A549 (cell line): ENCODE data around the gene CMTM4.

ENCODE experiments used
- EP300 ChIP-seq, 2 experiments: fragments of >200 bp; sonication (Bioruptor Twin); formaldehyde crosslinking; IDR thresholded peaks; 2 replicates in 1 of 2; 3 replicates in 1 of 2; pipeline ENCODE4 v1.6.1; 2016 to 2017
- FOSL2 ChIP-seq, 2 experiments: fragments of 450-650 bp in 1 of 2; fragments of >200 bp in 1 of 2; sonication (Bioruptor Twin) in 1 of 2; formaldehyde crosslinking; IDR thresholded peaks; 2 replicates each; pipeline versions ENCODE4 v1.5.0 to v1.6.1; 2016 to 2020; ENCODE audit warnings: mild to moderate bottlenecking in 1 of 2, moderate library complexity in 1 of 2
- RFX5 ChIP-seq: fragments of 450-650 bp; IDR thresholded peaks from 2 replicates; pipeline ENCODE4 v1.7.1; 2014; ENCODE audit warnings: antibody characterized with exemption, mild to moderate bottlenecking, moderate library complexity
- SREBF2 ChIP-seq: fragments of 450-650 bp; IDR thresholded peaks from 2 replicates; pipeline ENCODE4 v1.6.1; 2014; ENCODE audit warnings: mild to moderate bottlenecking, moderate library complexity
- TF ChIP-seq, protein P1 (sequence below): fragments of >200 bp; sonication (Bioruptor Twin); formaldehyde crosslinking; IDR thresholded peaks from 2 replicates; pipeline ENCODE4 v1.6.1; 2016
- TF ChIP-seq, protein P2 (sequence below): fragments of >200 bp; sonication (Bioruptor Twin); formaldehyde crosslinking; IDR thresholded peaks from 3 replicates; pipeline ENCODE4 v1.5.1; 2016
- TF ChIP-seq, protein P3 (sequence below): fragments of 200-600 bp; sonication (generic); IDR thresholded peaks from 2 replicates; pipeline ENCODE4 v1.6.1; 2016; ENCODE audit warnings: antibody characterized with exemption, mild to moderate bottlenecking, moderate library complexity
- TF ChIP-seq, protein P4 (sequence below): fragments of 250-450 bp; sonication (Bioruptor Pico); IDR thresholded peaks from 2 replicates; pipeline ENCODE4 v1.5.0; 2021; ENCODE audit warnings: mild to moderate bottlenecking, moderate library complexity, borderline replicate concordance

DNA sequence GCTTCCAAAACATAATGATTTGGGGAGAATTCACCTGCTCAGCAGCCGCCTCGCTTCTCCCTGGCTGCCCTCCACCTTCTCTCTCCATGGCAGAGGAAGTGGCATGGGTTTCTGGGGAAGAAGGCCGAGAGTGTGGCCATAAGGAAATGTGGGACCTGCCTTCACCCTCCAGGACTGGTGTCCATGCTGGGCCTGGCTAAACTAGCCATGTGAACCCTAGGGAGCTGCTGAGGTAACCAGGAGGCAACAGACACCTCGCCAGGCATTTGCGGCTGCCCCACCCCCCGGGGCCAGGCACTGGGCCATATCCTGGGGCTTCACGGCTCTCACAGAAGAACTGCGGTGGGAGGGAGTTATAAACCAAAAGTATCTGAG lies 9.9 kb upstream of the CMTM4 start:
- no peak for TF ChIP-seq FOSL2 (IDR thresholded peaks at IDR 0.05)
- no peak for TF ChIP-seq FOSL2 (CRISPR knock-in tag; IDR thresholded peaks at IDR 0.05)
- no peak for TF ChIP-seq SREBF2
- TF ChIP-seq EP300 (IDR thresholded peaks at IDR 0.05), result no peak
- TF ChIP-seq, protein P1, sequence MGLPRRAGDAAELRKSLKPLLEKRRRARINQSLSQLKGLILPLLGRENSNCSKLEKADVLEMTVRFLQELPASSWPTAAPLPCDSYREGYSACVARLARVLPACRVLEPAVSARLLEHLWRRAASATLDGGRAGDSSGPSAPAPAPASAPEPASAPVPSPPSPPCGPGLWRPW, result no peak
- TF ChIP-seq, protein P2, sequence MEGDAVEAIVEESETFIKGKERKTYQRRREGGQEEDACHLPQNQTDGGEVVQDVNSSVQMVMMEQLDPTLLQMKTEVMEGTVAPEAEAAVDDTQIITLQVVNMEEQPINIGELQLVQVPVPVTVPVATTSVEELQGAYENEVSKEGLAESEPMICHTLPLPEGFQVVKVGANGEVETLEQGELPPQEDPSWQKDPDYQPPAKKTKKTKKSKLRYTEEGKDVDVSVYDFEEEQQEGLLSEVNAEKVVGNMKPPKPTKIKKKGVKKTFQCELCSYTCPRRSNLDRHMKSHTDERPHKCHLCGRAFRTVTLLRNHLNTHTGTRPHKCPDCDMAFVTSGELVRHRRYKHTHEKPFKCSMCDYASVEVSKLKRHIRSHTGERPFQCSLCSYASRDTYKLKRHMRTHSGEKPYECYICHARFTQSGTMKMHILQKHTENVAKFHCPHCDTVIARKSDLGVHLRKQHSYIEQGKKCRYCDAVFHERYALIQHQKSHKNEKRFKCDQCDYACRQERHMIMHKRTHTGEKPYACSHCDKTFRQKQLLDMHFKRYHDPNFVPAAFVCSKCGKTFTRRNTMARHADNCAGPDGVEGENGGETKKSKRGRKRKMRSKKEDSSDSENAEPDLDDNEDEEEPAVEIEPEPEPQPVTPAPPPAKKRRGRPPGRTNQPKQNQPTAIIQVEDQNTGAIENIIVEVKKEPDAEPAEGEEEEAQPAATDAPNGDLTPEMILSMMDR, result no peak
- TF ChIP-seq RFX5, result no peak
- TF ChIP-seq, protein P3, sequence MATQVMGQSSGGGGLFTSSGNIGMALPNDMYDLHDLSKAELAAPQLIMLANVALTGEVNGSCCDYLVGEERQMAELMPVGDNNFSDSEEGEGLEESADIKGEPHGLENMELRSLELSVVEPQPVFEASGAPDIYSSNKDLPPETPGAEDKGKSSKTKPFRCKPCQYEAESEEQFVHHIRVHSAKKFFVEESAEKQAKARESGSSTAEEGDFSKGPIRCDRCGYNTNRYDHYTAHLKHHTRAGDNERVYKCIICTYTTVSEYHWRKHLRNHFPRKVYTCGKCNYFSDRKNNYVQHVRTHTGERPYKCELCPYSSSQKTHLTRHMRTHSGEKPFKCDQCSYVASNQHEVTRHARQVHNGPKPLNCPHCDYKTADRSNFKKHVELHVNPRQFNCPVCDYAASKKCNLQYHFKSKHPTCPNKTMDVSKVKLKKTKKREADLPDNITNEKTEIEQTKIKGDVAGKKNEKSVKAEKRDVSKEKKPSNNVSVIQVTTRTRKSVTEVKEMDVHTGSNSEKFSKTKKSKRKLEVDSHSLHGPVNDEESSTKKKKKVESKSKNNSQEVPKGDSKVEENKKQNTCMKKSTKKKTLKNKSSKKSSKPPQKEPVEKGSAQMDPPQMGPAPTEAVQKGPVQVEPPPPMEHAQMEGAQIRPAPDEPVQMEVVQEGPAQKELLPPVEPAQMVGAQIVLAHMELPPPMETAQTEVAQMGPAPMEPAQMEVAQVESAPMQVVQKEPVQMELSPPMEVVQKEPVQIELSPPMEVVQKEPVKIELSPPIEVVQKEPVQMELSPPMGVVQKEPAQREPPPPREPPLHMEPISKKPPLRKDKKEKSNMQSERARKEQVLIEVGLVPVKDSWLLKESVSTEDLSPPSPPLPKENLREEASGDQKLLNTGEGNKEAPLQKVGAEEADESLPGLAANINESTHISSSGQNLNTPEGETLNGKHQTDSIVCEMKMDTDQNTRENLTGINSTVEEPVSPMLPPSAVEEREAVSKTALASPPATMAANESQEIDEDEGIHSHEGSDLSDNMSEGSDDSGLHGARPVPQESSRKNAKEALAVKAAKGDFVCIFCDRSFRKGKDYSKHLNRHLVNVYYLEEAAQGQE, result no peak
- TF ChIP-seq, protein P4, sequence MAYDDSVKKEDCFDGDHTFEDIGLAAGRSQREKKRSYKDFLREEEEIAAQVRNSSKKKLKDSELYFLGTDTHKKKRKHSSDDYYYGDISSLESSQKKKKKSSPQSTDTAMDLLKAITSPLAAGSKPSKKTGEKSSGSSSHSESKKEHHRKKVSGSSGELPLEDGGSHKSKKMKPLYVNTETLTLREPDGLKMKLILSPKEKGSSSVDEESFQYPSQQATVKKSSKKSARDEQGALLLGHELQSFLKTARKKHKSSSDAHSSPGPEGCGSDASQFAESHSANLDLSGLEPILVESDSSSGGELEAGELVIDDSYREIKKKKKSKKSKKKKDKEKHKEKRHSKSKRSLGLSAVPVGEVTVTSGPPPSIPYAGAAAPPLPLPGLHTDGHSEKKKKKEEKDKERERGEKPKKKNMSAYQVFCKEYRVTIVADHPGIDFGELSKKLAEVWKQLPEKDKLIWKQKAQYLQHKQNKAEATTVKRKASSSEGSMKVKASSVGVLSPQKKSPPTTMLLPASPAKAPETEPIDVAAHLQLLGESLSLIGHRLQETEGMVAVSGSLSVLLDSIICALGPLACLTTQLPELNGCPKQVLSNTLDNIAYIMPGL, result no peak
